Stomach (tissue), 4 donors: ENCODE measurements around the gene MYBPC1.

Experiments used
- EP300 ChIP-seq: sonication (generic); formaldehyde crosslinking; IDR thresholded peaks from one replicate; pipeline ENCODE4 v1.6.1; 2017; ENCODE audit warnings: antibody characterized with exemption
- TF ChIP-seq, protein P1 (sequence below), 7 experiments: fragments of 450-650 bp in 4 of 7; fragments of 200-600 bp in 3 of 7; sonication (generic) in 3 of 7; IDR thresholded peaks; one replicate each; pipeline ENCODE4 v1.5.1; 2016 to 2019; ENCODE audit warnings: antibody characterized with exemption in 7 of 7, control low read depth in 2 of 7, mild to moderate bottlenecking in 1 of 7

DNA sequence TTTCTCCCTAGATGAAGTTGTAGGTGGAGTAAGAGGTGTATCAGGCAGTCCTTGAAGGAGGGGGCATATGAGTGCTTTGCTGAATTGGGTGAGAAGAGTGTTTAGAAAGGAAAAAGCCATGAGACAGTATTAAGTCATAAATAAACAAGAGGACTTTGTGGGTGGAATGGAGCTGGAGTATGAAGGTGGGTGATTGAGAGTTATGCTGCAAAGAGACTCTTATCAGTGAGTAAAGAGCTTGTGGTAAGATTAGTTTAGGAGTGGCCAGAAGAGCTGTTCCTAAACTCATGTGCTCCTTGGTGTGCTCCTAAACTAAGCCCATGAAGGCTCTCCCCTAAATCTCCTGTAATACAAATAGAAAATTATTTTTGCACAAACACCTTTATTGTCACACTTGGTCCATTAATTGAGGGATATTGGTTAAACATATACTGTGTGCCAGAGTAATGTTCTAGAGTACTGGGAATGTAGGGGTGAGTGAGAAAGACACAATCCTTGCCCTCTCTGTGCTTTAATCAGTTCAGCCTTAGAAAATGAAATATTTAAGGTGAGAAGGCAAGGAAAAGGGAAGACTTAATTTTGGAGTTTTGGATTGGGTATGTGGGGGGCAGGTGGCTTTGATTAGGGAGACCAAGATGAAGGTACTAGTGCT is 112.5 kb downstream of the MYBPC1 start:
- TF ChIP-seq, protein P1, sequence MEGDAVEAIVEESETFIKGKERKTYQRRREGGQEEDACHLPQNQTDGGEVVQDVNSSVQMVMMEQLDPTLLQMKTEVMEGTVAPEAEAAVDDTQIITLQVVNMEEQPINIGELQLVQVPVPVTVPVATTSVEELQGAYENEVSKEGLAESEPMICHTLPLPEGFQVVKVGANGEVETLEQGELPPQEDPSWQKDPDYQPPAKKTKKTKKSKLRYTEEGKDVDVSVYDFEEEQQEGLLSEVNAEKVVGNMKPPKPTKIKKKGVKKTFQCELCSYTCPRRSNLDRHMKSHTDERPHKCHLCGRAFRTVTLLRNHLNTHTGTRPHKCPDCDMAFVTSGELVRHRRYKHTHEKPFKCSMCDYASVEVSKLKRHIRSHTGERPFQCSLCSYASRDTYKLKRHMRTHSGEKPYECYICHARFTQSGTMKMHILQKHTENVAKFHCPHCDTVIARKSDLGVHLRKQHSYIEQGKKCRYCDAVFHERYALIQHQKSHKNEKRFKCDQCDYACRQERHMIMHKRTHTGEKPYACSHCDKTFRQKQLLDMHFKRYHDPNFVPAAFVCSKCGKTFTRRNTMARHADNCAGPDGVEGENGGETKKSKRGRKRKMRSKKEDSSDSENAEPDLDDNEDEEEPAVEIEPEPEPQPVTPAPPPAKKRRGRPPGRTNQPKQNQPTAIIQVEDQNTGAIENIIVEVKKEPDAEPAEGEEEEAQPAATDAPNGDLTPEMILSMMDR (IDR thresholded peaks at IDR 0.05), result no peak
- TF ChIP-seq EP300, result no peak
